ENCODE data around the gene DES.
A peak's percentile ranks its signal among the peaks of the same experiment; 100 is the strongest.

The DES gene

DNA sequence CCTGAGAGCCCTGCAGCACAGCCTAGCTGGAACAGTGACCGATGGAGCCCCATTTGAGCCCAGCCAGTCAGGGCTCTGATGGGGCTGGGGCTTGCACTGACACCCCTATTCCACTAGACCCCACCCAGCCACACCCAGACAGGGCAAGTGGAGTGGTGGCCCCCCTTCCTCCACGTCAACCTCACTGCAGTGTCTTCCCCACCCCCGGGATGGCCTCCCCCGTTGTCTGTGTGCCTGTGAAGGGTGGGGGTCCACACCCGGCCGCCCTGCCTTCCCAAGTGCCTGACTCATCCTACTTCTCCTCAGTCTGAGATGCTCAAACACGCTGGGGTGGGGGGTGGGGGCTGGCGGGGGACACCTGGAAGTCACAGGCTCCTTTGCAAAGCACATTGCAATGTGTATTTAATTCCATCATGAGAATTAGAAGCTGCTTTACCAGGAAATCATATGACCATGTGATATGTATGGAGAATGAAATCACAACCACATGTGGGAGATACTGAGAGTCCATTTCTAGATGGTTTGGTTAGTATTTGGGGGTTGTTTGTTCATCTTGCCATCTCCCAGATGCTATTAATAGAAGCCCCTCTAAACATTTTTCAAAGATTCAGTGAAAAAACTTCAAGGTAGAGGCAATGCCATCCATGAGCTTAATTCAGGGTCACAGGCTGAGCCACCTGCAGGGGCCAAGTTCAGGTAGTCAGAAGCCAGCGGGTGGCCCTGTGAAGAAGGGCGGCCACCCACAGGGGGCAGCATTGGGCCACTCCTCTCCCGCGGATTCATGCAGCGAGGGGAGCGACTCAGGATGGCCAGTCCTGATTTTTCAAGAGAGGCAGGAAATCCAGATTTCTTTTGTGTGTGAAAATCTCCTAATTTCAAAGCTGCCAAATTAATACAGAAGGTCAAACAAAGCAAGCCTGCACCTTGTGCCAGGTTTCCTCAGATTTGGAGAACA, 57.8 kb downstream of the DES start:
- peak overlapping the region; percentile 76 to 96 for H3K27ac ChIP-seq
- TF ChIP-seq, protein P1, sequence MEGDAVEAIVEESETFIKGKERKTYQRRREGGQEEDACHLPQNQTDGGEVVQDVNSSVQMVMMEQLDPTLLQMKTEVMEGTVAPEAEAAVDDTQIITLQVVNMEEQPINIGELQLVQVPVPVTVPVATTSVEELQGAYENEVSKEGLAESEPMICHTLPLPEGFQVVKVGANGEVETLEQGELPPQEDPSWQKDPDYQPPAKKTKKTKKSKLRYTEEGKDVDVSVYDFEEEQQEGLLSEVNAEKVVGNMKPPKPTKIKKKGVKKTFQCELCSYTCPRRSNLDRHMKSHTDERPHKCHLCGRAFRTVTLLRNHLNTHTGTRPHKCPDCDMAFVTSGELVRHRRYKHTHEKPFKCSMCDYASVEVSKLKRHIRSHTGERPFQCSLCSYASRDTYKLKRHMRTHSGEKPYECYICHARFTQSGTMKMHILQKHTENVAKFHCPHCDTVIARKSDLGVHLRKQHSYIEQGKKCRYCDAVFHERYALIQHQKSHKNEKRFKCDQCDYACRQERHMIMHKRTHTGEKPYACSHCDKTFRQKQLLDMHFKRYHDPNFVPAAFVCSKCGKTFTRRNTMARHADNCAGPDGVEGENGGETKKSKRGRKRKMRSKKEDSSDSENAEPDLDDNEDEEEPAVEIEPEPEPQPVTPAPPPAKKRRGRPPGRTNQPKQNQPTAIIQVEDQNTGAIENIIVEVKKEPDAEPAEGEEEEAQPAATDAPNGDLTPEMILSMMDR (IDR thresholded peaks at IDR 0.05): peak; percentile 88 to 94
- H3K27me3 ChIP-seq: no peaks in the 10 kb centered on the region
- peaks cover 0 to 38% (median 8%) of the 10 kb centered on the region in 4 donors for H3K4me1 ChIP-seq
- peaks cover 86 to 94% (median 88%) of the 10 kb centered on the region in 3 donors for H3K36me3 ChIP-seq
- H3K4me3 ChIP-seq: no peak overlapping the region
- intact Hi-C loops (cut with DNase I; ENCODE audit: low total_unique reads): loop anchor here (2.0 kb wide), 1 partner anchor 53 kb away; no protein-coding TSS in a partner anchor
- H3K9me3 ChIP-seq: no peaks in the 10 kb centered on the region
- DNase-seq: peak; percentile 57 to 87
